NCI-H187 treated with DMSO at 0.1 percent for 48 hours (cell line): ENCODE data around the gene LMBR1L.
"Not testable (repeated sequence)": the region's sequence is repeated elsewhere in the genome, so short reads cannot be mapped to it uniquely, and the experiment has no call there.

ENCODE experiments used
- DNase-seq: peaks from one replicate; lab custom pipeline; 2025; lab: John Stamatoyannopoulos, UW

LMBR1L gene

GRCh38 chr12:49110464-49111155, at the start of gene LMBR1L:
TSS of gene LMBR1L (minus strand) at chr12:49110847. CDS start at chr12:49110555, 292 bp downstream.
- peak; percentile 92 for DNase-seq

GRCh38 chr12:49160399-49160798, 49.8 kb upstream of the LMBR1L start:
- no peak for DNase-seq

GRCh38 chr12:49154221-49154620, 43.6 kb upstream of the LMBR1L start:
- no peak for DNase-seq

- no peak for DNase-seq
Observed at GRCh38 chr12:49147384-49147783, 36.7 kb upstream of the LMBR1L start.

GRCh38 chr12:49146406-49146805, 35.8 kb upstream of the LMBR1L start:
- no peak for DNase-seq

- DNase-seq: no peak
Observed at GRCh38 chr12:49144384-49144783, 33.7 kb upstream of the LMBR1L start.

GRCh38 chr12:49138999-49139398, 28.4 kb upstream of the LMBR1L start:
- no peak for DNase-seq

- DNase-seq: no peak
Observed at GRCh38 chr12:49138587-49138986, 27.9 kb upstream of the LMBR1L start.

GRCh38 chr12:49137476-49137875, 26.8 kb upstream of the LMBR1L start:
- DNase-seq: no peak

- DNase-seq: not testable (repeated sequence)
Observed at GRCh38 chr12:49136997-49137396, 26.4 kb upstream of the LMBR1L start.

GRCh38 chr12:49133590-49133989, 22.9 kb upstream of the LMBR1L start:
- no peak for DNase-seq

- no peak for DNase-seq
Observed at GRCh38 chr12:49133014-49133413, 22.4 kb upstream of the LMBR1L start.

- DNase-seq: no peak
Observed at GRCh38 chr12:49131894-49132461, 21.3 kb upstream of the LMBR1L start.

GRCh38 chr12:49131051-49131893, 20.6 kb upstream of the LMBR1L start, which contains the start of gene TUBA1B:
TSS of gene TUBA1B (minus strand) at chr12:49131395. CDS start at chr12:49131300, 95 bp downstream.
- peak; percentile 46 for DNase-seq

GRCh38 chr12:49130151-49131050, 19.8 kb upstream of the LMBR1L start:
- DNase-seq: peak; percentile 34

GRCh38 chr12:49129332-49130150, 18.9 kb upstream of the LMBR1L start:
- DNase-seq: no peak

- not testable (repeated sequence) for DNase-seq
Observed at GRCh38 chr12:49127971-49128370, 17.3 kb upstream of the LMBR1L start.

GRCh38 chr12:49126852-49127763, 16.5 kb upstream of the LMBR1L start:
- no peak for DNase-seq

GRCh38 chr12:49121047-49121696, 10.5 kb upstream of the LMBR1L start:
- no peak for DNase-seq
